Upper lobe of left lung (tissue), 6 donors: ENCODE results near the gene TEX35. TPM values are rescaled to one million over a fixed set of nuclear protein-coding genes. Genes with fewer than 3 reads are reported as not detected.

Experiments
- ATAC-seq, 2 donors: fragments of 200-7000 bp; cut with Tn5 transposase; one replicate each; pipeline ENCODE4 v1.9.1; 2022; ENCODE audit warnings: mild to moderate bottlenecking in 2 of 2, moderate library complexity in 2 of 2; ENCODE audit not compliant: low FRiP score in 2 of 2
- DNase-seq, 2 donors: peaks; one replicate each; pipeline ENCODE4 v3.0.0-alpha.2; 2019 to 2020
- H3K27ac ChIP-seq, 4 donors: fragments of 200-600 bp; sonication (generic); one replicate each; pipeline ENCODE4 v1.5.1; 2016 to 2019
- H3K27me3 ChIP-seq, 4 donors: fragments of 200-600 bp; sonication (generic); one replicate each; pipeline ENCODE4 v1.5.1; 2017 to 2019
- H3K36me3 ChIP-seq, 4 donors: fragments of 200-600 bp; sonication (generic); one replicate each; pipeline ENCODE4 v1.5.1; 2016 to 2019
- H3K4me1 ChIP-seq, 4 donors: fragments of 200-600 bp; sonication (generic); one replicate each; pipeline ENCODE4 v1.5.1; 2018 to 2019
- H3K4me3 ChIP-seq, 4 donors: fragments of 200-600 bp; sonication (generic); one replicate each; pipeline ENCODE4 v1.5.1; 2017 to 2019; ENCODE audit warnings: mild to moderate bottlenecking in 2 of 4, moderate library complexity in 1 of 4
- H3K9me3 ChIP-seq, 4 donors: fragments of 200-600 bp; sonication (generic); one replicate each; pipeline ENCODE4 v1.5.1; 2018 to 2019
- CTCF ChIP-seq, 6 experiments: fragments of 450-650 bp in 4 of 6; fragments of 200-600 bp in 2 of 6; sonication (generic) in 2 of 6; IDR thresholded peaks; one replicate each; pipeline ENCODE4 v1.5.1; 2016 to 2019; ENCODE audit warnings: antibody characterized with exemption in 6 of 6
- EP300 ChIP-seq, 4 donors: sonication (generic); formaldehyde crosslinking; IDR thresholded peaks; one replicate each; pipeline ENCODE4 v1.5.1; 2017; ENCODE audit warnings: antibody characterized with exemption in 4 of 4, control low read depth in 2 of 4
- POLR2A ChIP-seq, 4 donors: fragments of 450-650 bp; IDR thresholded peaks; one replicate each; pipeline ENCODE4 v1.5.1; 2016 to 2017; ENCODE audit warnings: antibody characterized with exemption in 4 of 4, mild to moderate bottlenecking in 2 of 4
- POLR2AphosphoS5 ChIP-seq, 2 donors: sonication (generic); formaldehyde crosslinking; IDR thresholded peaks; one replicate each; pipeline ENCODE4 v1.5.1; 2017; ENCODE audit warnings: antibody characterized with exemption in 2 of 2
- WGBS, 2 donors: methylation state at CpG; one replicate each; pipeline ENCODE4 v1.1.5; 2017 to 2018; 5-methylcytosine and 5-hydroxymethylcytosine counted together
- total RNA-seq, 6 donors: library from RNA; depleted of rRNA in 4 of 6; stranded (reverse); fragments of >200 nt in 4 of 6; gene quantifications; one replicate each; pipeline versions ENCODE4 v1.1.0 to v1.2.1, GENCODE V29; 2016 to 2021
- donor health status: DM: no; HTN: no; CAD: no; lungs with moderate emphysema.
- donor health status: DM: no; HTN: yes; CAD: no; lungs with severe emphysema.

Gene TEX35
- total RNA-seq, 6 donors from 2014 or later = not detected

GRCh38 chr1:178484698-178485225, 28.1 kb upstream of the TEX35 start:
- ATAC-seq (no peak), DNase-seq (no peak)
- 45 to 62% methylated on average over 3 of the region's 3 CpGs for whole genome bisulfite sequencing, 2 donors
- Histone ChIP-seq H3K4me3 (no peak overlapping the region), H3K4me1 (peaks cover 0 to 15% (median 4%) of the 10 kb centered on the region in 4 donors), H3K36me3 (peaks cover 0 to 5% (median 0%) of the 10 kb centered on the region in 4 donors), H3K27ac (no peak overlapping the region), H3K27me3 (no peaks in the 10 kb centered on the region), H3K9me3 (no peaks in the 10 kb centered on the region)
- no peak for TF ChIP-seq POLR2A (IDR thresholded peaks at IDR 0.05)
- TF ChIP-seq EP300 (IDR thresholded peaks at IDR 0.05) = no peak
- no peak for TF ChIP-seq CTCF (IDR thresholded peaks at IDR 0.05)
- no peak for TF ChIP-seq POLR2AphosphoS5 (IDR thresholded peaks at IDR 0.05)

- Histone ChIP-seq H3K27me3 (no peaks in the 10 kb centered on the region), H3K27ac (no peak overlapping the region), H3K36me3 (no peaks in the 10 kb centered on the region), H3K4me3 (no peak overlapping the region), H3K9me3 (no peaks in the 10 kb centered on the region), H3K4me1 (peaks cover 0 to 15% (median 4%) of the 10 kb centered on the region in 4 donors)
- WGBS, 2 donors = 30 to 40% methylated on average over 3 of the region's 3 CpGs
- no peak for ATAC-seq
- DNase-seq = no peak
- TF ChIP-seq EP300 (IDR thresholded peaks at IDR 0.05) = no peak
- no peak for TF ChIP-seq POLR2A (IDR thresholded peaks at IDR 0.05)
- TF ChIP-seq POLR2AphosphoS5 (IDR thresholded peaks at IDR 0.05) = no peak
- no peak for TF ChIP-seq CTCF (IDR thresholded peaks at IDR 0.05)
These were observed 27.3 kb upstream of the TEX35 start for GRCh38 chr1:178485541-178485981.

- WGBS, 2 donors = 42 to 59% methylated on average over 20 to 39 of the region's 54 CpGs
- ATAC-seq = peak in 1 of 2 donors; percentile 59
These were observed 26.5 kb upstream of the TEX35 start for GRCh38 chr1:178486100-178487069.

GRCh38 chr1:178487070-178487615, 25.8 kb upstream of the TEX35 start:
- ATAC-seq (peak in 1 of 2 donors; percentile 39), DNase-seq (no peak)
- peaks cover 0 to 15% (median 4%) of the 10 kb centered on the region in 4 donors for H3K4me1 ChIP-seq
- 55 to 66% methylated on average over 16 to 20 of the region's 20 CpGs for WGBS, 2 donors
- H3K9me3 ChIP-seq = no peaks in the 10 kb centered on the region
- H3K27ac ChIP-seq = no peak overlapping the region
- H3K4me3 ChIP-seq = peak overlapping the region in 3 of 4 donors; percentile 25 to 43 (median 38)
- H3K36me3 ChIP-seq = no peaks in the 10 kb centered on the region
- H3K27me3 ChIP-seq = no peaks in the 10 kb centered on the region
- no peak for TF ChIP-seq POLR2AphosphoS5 (IDR thresholded peaks at IDR 0.05)
- TF ChIP-seq POLR2A (IDR thresholded peaks at IDR 0.05) = no peak
- TF ChIP-seq EP300 (IDR thresholded peaks at IDR 0.05) = no peak
- TF ChIP-seq CTCF (IDR thresholded peaks at IDR 0.05) = no peak

More at GRCh38 chr1:178486100-178487069, 26.5 kb upstream of the TEX35 start:
- H3K4me3 ChIP-seq = peak overlapping the region in 3 of 4 donors; percentile 25 to 43 (median 38)
- no peaks in the 10 kb centered on the region for H3K27me3 ChIP-seq
- no peaks in the 10 kb centered on the region for H3K36me3 ChIP-seq
- H3K4me1 ChIP-seq = peaks cover 0 to 15% (median 4%) of the 10 kb centered on the region in 4 donors
- H3K9me3 ChIP-seq = no peaks in the 10 kb centered on the region
- peak in 1 of 2 donors; percentile 88 for DNase-seq
- H3K27ac ChIP-seq = no peak overlapping the region
- TF ChIP-seq POLR2A (IDR thresholded peaks at IDR 0.05) (no peak), CTCF (IDR thresholded peaks at IDR 0.05) (no peak), POLR2AphosphoS5 (IDR thresholded peaks at IDR 0.05) (no peak), EP300 (IDR thresholded peaks at IDR 0.05) (no peak)
